Kidney epithelial cell (primary cell): Measurements from ENCODE around the gene LRRC56. TPM values are rescaled to one million over a fixed set of nuclear protein-coding genes. Genes with fewer than 3 reads are reported as not detected.

Experiments used
- DNase-seq: peaks from one replicate; pipeline ENCODE4 v3.0.0-alpha.2; 2010; ENCODE audit warnings: low read depth
- H3K27me3 ChIP-seq: 2 replicates; pipeline ENCODE4 v1.6.0; 2011; ENCODE audit warnings: low read length; ENCODE audit not compliant: control insufficient read depth, insufficient read depth
- H3K36me3 ChIP-seq: 2 replicates; pipeline ENCODE4 v1.5.1; 2011; ENCODE audit warnings: low read length; ENCODE audit not compliant: control insufficient read depth, insufficient read depth
- H3K4me3 ChIP-seq: 2 replicates; pipeline ENCODE4 v1.5.1; 2011; ENCODE audit warnings: low read depth, mild to moderate bottlenecking, control low read depth, low read length
- total RNA-seq: library from RNA; depleted of rRNA; stranded (reverse); fragments of >200 nt; gene quantifications from 2 replicates; pipeline ENCODE4 v1.2.3, GENCODE V29; 2015
- TF ChIP-seq, protein P1 (sequence below): IDR thresholded peaks from 2 replicates; pipeline ENCODE4 v1.5.1; 2011; ENCODE audit warnings: mild to moderate bottlenecking, moderate library complexity, low read length, control low read depth, inconsistent platforms; ENCODE audit not compliant: insufficient read depth, poor library complexity, severe bottlenecking

The LRRC56 gene
- total RNA-seq, 1 donor from 2014 or later: 1.6 TPM

- no peak overlapping the region for H3K4me3 ChIP-seq
- no peaks in the 10 kb centered on the region for H3K27me3 ChIP-seq
- TF ChIP-seq, protein P1, sequence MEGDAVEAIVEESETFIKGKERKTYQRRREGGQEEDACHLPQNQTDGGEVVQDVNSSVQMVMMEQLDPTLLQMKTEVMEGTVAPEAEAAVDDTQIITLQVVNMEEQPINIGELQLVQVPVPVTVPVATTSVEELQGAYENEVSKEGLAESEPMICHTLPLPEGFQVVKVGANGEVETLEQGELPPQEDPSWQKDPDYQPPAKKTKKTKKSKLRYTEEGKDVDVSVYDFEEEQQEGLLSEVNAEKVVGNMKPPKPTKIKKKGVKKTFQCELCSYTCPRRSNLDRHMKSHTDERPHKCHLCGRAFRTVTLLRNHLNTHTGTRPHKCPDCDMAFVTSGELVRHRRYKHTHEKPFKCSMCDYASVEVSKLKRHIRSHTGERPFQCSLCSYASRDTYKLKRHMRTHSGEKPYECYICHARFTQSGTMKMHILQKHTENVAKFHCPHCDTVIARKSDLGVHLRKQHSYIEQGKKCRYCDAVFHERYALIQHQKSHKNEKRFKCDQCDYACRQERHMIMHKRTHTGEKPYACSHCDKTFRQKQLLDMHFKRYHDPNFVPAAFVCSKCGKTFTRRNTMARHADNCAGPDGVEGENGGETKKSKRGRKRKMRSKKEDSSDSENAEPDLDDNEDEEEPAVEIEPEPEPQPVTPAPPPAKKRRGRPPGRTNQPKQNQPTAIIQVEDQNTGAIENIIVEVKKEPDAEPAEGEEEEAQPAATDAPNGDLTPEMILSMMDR: no peak
- no peaks in the 10 kb centered on the region for H3K36me3 ChIP-seq
- no peak for DNase-seq
These were observed 4.2 kb upstream of the LRRC56 start for GRCh38 chr11:532986-533585.

GRCh38 chr11:533586-534395 lies 3.5 kb upstream of the LRRC56 start:
- no peaks in the 10 kb centered on the region for H3K36me3 ChIP-seq
- H3K4me3 ChIP-seq: peak overlapping the region; percentile 64
- DNase-seq: no peak
- H3K27me3 ChIP-seq: no peaks in the 10 kb centered on the region
- TF ChIP-seq, protein P1: no peak

- Histone ChIP-seq H3K4me3 (peak overlapping the region; percentile 64), H3K36me3 (no peaks in the 10 kb centered on the region), H3K27me3 (no peaks in the 10 kb centered on the region)
- no peak for DNase-seq
- TF ChIP-seq, protein P1: no peak
These were observed 2.7 kb upstream of the LRRC56 start for GRCh38 chr11:534396-535209.

DNA sequence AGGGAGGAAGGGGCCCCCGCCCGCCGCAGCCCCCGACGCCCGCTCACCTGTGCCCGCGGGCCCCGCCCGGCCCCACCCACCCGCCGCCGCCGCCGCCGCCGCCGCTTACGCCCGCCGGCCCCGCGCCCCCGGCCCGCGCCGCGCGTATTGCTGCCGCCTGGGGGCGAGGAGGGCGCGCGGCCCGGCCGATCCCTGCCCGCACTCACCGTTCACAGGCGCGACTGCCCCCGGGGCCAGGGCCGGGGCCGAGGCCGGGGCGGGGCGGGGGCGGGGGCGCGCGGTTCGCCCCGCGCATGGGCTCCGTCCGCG lies 2.2 kb upstream of the LRRC56 start:
- no peak for DNase-seq
- H3K27me3 ChIP-seq: no peaks in the 10 kb centered on the region
- peak overlapping the region; percentile 64 for H3K4me3 ChIP-seq
- TF ChIP-seq, protein P1: no peak
- H3K36me3 ChIP-seq: no peaks in the 10 kb centered on the region

DNA sequence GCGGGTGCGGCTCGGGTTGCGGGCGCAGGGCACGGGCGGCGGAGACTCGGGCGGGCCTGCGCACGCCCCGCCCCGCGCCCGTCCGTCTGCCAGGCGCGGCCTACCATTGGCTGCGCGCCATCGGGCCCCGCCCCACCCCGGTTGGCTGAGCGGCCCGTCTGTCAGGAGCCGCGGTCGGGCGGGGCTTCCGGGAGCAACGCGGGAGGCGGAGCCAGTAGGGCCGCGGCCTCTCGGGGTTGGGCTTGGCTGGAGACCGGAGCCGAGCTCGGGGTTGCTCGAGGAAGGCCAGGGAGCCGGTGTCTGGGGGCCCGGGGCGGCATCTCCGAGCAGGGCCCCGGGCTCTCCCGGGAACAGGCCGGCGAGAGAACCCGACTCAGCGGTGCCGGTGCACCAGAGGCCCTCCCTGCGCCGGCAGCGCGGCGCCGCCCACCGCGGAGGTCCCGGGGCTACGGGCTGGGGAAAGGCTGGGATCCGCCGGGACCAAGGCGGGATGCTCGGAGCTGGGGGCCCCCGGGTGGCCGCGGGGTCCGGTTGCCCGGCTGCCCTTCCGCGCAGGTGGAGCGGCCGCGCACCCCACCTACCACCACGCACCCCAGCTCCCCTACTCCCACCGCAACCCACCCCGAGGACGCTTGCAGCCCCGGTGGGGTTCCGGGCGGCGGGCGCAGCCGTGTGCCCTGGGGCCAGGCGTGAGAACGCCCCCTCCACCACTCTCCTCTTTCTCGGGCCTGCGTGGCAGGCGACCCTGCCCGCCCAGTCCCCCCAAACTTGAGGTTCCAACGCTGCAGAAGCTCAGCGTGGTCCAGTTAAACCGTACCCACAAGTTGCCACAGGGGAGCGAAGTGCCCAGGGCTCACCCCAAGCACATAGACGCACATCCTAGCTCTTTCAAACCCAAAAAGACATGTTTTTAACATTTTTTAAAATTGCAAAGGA lies 1.5 kb upstream of the LRRC56 start, which contains the start of gene HRAS:
Gene HRAS (minus strand): TSS at position 58 of the 936 bp plus-strand sequence.
- peak; percentile 51 for DNase-seq
- H3K27me3 ChIP-seq: no peaks in the 10 kb centered on the region
- TF ChIP-seq, protein P1: no peak

More for the DNA sequence above, 1.5 kb upstream of the LRRC56 start, which contains the start of gene HRAS:
- Histone ChIP-seq H3K36me3 (no peaks in the 10 kb centered on the region), H3K4me3 (peak within 1 kb of the TSS; percentile 64)
